HCT116 (cell line): ENCODE data around the gene ZNF814. TPM values are rescaled to one million over a fixed set of nuclear protein-coding genes. Genes with fewer than 3 reads are reported as not detected.
"Not testable (repeated sequence)": the region's sequence is repeated elsewhere in the genome, so short reads cannot be mapped to it uniquely, and the experiment has no call there.

Source experiments
- ATAC-seq: fragments of 200-7000 bp; cut with Tn5 transposase; 2 replicates; pipeline ENCODE4 v1.9.1; 2020; ENCODE audit warnings: mild to moderate bottlenecking, moderate library complexity
- BruUV-seq: library from RNA; stranded (reverse); fragments of 400-500 nt; replicated peaks from 2 replicates; lab custom pipeline; 2021; lab: Mats Ljungman, UMichigan
- CTCF ChIA-PET: fragments of 300-600 bp; sonication (Branson Sonifier 250); formaldehyde crosslinking; loops from one replicate; lab custom pipeline; 2021; ENCODE audit warnings: antibody characterized with exemption; lab: Charles Lee
- POLR2A ChIA-PET: fragments of 300-600, 350-600 bp; sonication (Branson Sonifier 250); formaldehyde crosslinking; loops from one replicate; lab custom pipeline; 2021; ENCODE audit warnings: antibody characterized with exemption; lab: Charles Lee
- RAD21 ChIA-PET, 2 experiments: fragments of 300-600 bp; sonication (Branson Sonifier 250); formaldehyde crosslinking; loops; one replicate each; lab custom pipeline; 2023; ENCODE audit warnings: low total read pairs in 2 of 2; ENCODE audit not compliant: uncharacterized antibody in 2 of 2, unreplicated experiment in 2 of 2, low non-redundant PET in 1 of 2; lab: Charles Lee
- DNase-seq: peaks from one replicate; pipeline ENCODE4 v3.0.0-alpha.2; 2010; ENCODE audit warnings: low read depth, low spot score
- H2AFZ ChIP-seq: fragments of 200-600 bp; shearing (Covaris generic), sonication (generic); 2 replicates; pipeline ENCODE4 v1.6.1; 2017; ENCODE audit warnings: low read depth, mixed run types, mixed read lengths, antibody characterized with exemption, low read length; ENCODE audit not compliant: poor library complexity, severe bottlenecking
- H3K27ac ChIP-seq: 2 replicates; pipeline ENCODE4 v1.5.1; 2012; ENCODE audit warnings: low read depth, low read length
- H3K27me3 ChIP-seq: fragments of 200-600 bp; sonication (generic); 2 replicates; pipeline ENCODE4 v1.6.1; 2016; ENCODE audit warnings: mixed run types, low read length, mixed read lengths; ENCODE audit not compliant: insufficient read depth
- H3K36me3 ChIP-seq, 2 experiments: fragments of 200-500 bp in 1 of 2; fragments of 200-600 bp in 1 of 2; sonication (Bioruptor generic) in 1 of 2; sonication (generic) in 1 of 2; 2 replicates each; pipeline versions ENCODE4 v1.5.1 to v1.6.1; 2014 to 2016; ENCODE audit warnings: low read length in 2 of 2, inconsistent platforms in 1 of 2, mixed read lengths in 1 of 2, mixed run types in 1 of 2; ENCODE audit not compliant: insufficient read depth in 2 of 2, control insufficient read depth in 1 of 2
- H3K4me1 ChIP-seq, 2 experiments: fragments of 200-600 bp in 1 of 2; sonication (generic) in 1 of 2; 2 replicates each; pipeline versions ENCODE4 v1.5.1 to v1.6.1; 2012 to 2017; ENCODE audit warnings: low read length in 2 of 2, inconsistent platforms in 1 of 2, mild to moderate bottlenecking in 1 of 2, mixed read lengths in 1 of 2, mixed run types in 1 of 2, moderate library complexity in 1 of 2; ENCODE audit not compliant: insufficient read depth in 2 of 2, control insufficient read depth in 1 of 2
- H3K4me2 ChIP-seq: fragments of 200-600 bp; sonication (generic); 2 replicates; pipeline ENCODE4 v1.6.1; 2017; ENCODE audit warnings: mixed run types, low read length, mixed read lengths
- H3K4me3 ChIP-seq, 2 experiments: fragments of 200-600 bp in 1 of 2; sonication (generic) in 1 of 2; replicated peaks in 1 of 2; 2 replicates each; pipeline ENCODE4 v1.5.1; 2011 to 2016; ENCODE audit warnings: low read length in 2 of 2, control low read depth in 1 of 2, low read depth in 1 of 2, mild to moderate bottlenecking in 1 of 2, mixed read lengths in 1 of 2, mixed run types in 1 of 2
- H3K79me2 ChIP-seq: fragments of 200-600 bp; sonication (generic); 2 replicates; pipeline ENCODE4 v1.6.1; 2017; ENCODE audit warnings: mild to moderate bottlenecking, mixed run types, low read length, moderate library complexity, mixed read lengths; ENCODE audit not compliant: insufficient read depth
- H3K9ac ChIP-seq: fragments of 200-600 bp; sonication (generic); 2 replicates; pipeline ENCODE4 v1.6.1; 2016; ENCODE audit warnings: low read length, mixed read lengths
- H3K9me2 ChIP-seq: fragments of 200-600 bp; sonication (generic), shearing (Covaris generic); 2 replicates; pipeline ENCODE4 v1.6.1; 2017; ENCODE audit warnings: mixed run types, mild to moderate bottlenecking, moderate library complexity; ENCODE audit not compliant: insufficient read depth
- H3K9me3 ChIP-seq, 2 experiments: fragments of 200-500 bp in 1 of 2; fragments of 200-600 bp in 1 of 2; sonication (Bioruptor generic) in 1 of 2; sonication (generic) in 1 of 2; 2 replicates each; pipeline ENCODE4 v1.6.1; 2014 to 2017; ENCODE audit warnings: low read length in 2 of 2, mixed read lengths in 2 of 2, inconsistent platforms in 1 of 2, low read depth in 1 of 2, mild to moderate bottlenecking in 1 of 2, mixed run types in 1 of 2, moderate library complexity in 1 of 2; ENCODE audit not compliant: control insufficient read depth in 1 of 2, insufficient read depth in 1 of 2
- H4K20me1 ChIP-seq: fragments of 200-600 bp; sonication (generic), shearing (Covaris generic); 2 replicates; pipeline ENCODE4 v1.6.1; 2017; ENCODE audit warnings: mixed run types, mild to moderate bottlenecking, moderate library complexity; ENCODE audit not compliant: insufficient read depth
- EGR1 ChIP-seq: IDR thresholded peaks from 2 replicates; pipeline ENCODE4 v1.6.1; 2012; ENCODE audit warnings: low read depth
- ELF1 ChIP-seq: IDR thresholded peaks from 2 replicates; pipeline ENCODE4 v1.6.1; 2012; ENCODE audit warnings: low read depth, borderline replicate concordance
- EZH2phosphoT487 ChIP-seq: fragments of 200-600 bp; IDR thresholded peaks from 2 replicates; pipeline ENCODE4 v1.6.1; 2018; ENCODE audit warnings: antibody characterized with exemption, borderline replicate concordance
- MAX ChIP-seq: IDR thresholded peaks from 2 replicates; pipeline ENCODE4 v1.6.1; 2012
- POLR2A ChIP-seq: IDR thresholded peaks from 2 replicates; pipeline ENCODE4 v1.7.0; 2011; ENCODE audit warnings: borderline replicate concordance; ENCODE audit not compliant: insufficient read depth, insufficient read length; ENCODE audit errors: extremely low read depth
- POLR2AphosphoS5 ChIP-seq: IDR thresholded peaks from 2 replicates; pipeline ENCODE4 v1.6.1; 2011; ENCODE audit warnings: mild to moderate bottlenecking, low read depth, low read length, moderate library complexity
- RAD21 ChIP-seq: IDR thresholded peaks from 2 replicates; pipeline ENCODE4 v1.6.1; 2012; ENCODE audit warnings: low read depth, mild to moderate bottlenecking
- SP1 ChIP-seq: IDR thresholded peaks from 2 replicates; pipeline ENCODE4 v1.6.1; 2012; ENCODE audit warnings: low read depth
- SRF ChIP-seq: IDR thresholded peaks from 2 replicates; pipeline ENCODE4 v1.6.1; 2012; ENCODE audit warnings: low read depth
- YY1 ChIP-seq: IDR thresholded peaks from 2 replicates; pipeline ENCODE4 v1.6.1; 2011; ENCODE audit warnings: low read length, low read depth, moderate library complexity, mild to moderate bottlenecking; ENCODE audit not compliant: insufficient replicate concordance; ENCODE audit errors: extremely low read depth
- ZBTB33 ChIP-seq: IDR thresholded peaks from 2 replicates; pipeline ENCODE4 v1.6.1; 2011; ENCODE audit warnings: mild to moderate bottlenecking, low read length, moderate library complexity; ENCODE audit not compliant: insufficient replicate concordance; ENCODE audit errors: extremely low read depth
- ZNF274 ChIP-seq: fragments of 200-500 bp; sonication (Bioruptor generic); IDR thresholded peaks from 2 replicates; pipeline ENCODE4 v1.6.1; 2014; ENCODE audit warnings: mild to moderate bottlenecking, low read depth, low read length, inconsistent platforms
- intact Hi-C: fragments of 100-400 bp; cut with micrococcal nuclease; formaldehyde crosslinking; loops from 2 replicates; pipeline ENCODE4 v1.10.0; 2022
- total RNA-seq: library from RNA; stranded (reverse); gene quantifications from one replicate; pipeline ENCODE4 v1.2.1, GENCODE V29; 2021; ENCODE audit not compliant: unreplicated experiment

ZNF814 gene
- total RNA-seq, 1 experiment from 2014 or later, result 2.5 TPM

GRCh38 chr19:57850553-57851017 is 38.3 kb downstream of the ZNF814 start (continued):
- TF ChIP-seq ZBTB33, result no peak
- no peak for TF ChIP-seq ZNF274
- TF ChIP-seq EGR1, result no peak
- TF ChIP-seq YY1, result no peak
- no peak for TF ChIP-seq SRF
- no peak for TF ChIP-seq POLR2A
- no peak for TF ChIP-seq EZH2phosphoT487
- TF ChIP-seq RAD21, result no peak
- TF ChIP-seq, all 23 proteins: peak for 0

- TSS peak; percentile 78 for BruUV-seq
- RAD21 ChIA-PET, result not testable (repeated sequence)
These were observed 39.0 kb downstream of the ZNF814 start, which contains the start of gene ZNF587 for GRCh38 chr19:57849666-57850473. TSS of gene ZNF587 (plus strand) at chr19:57849859. CDS start at chr19:57850039, 180 bp downstream.

GRCh38 chr19:57849162-57849665 is 39.6 kb downstream of the ZNF814 start:
- H4K20me1 ChIP-seq, H3K9me3 ChIP-seq, intact Hi-C loops, H3K9me2 ChIP-seq, H3K36me3 ChIP-seq, BruUV-seq, H3K4me1 ChIP-seq, RAD21 ChIA-PET, CTCF ChIA-PET, H3K27me3 ChIP-seq, H3K27ac ChIP-seq, POLR2A ChIA-PET, DNase-seq, H2AFZ ChIP-seq: not testable (repeated sequence)
- peak overlapping the region; percentile 88; the same call in 1 of the 2 replicates for H3K9ac ChIP-seq
- peaks cover 79% of the 10 kb centered on the region for H3K79me2 ChIP-seq
- ATAC-seq, result peak; percentile 68
- H3K4me3 ChIP-seq, result peak overlapping the region; percentile 81 to 85; a peak in 3 of 4 replicates
- H3K4me2 ChIP-seq, result peak overlapping the region; percentile 83

More at GRCh38 chr19:57849666-57850473, 39.0 kb downstream of the ZNF814 start, which contains the start of gene ZNF587:
- Histone ChIP-seq H3K4me2 (peak within 1 kb of the TSS; percentile 83), H3K4me3 (peak within 1 kb of the TSS; percentile 81 to 85), H3K9ac (peak within 1 kb of the TSS; percentile 88), H3K27ac (peak within 1 kb of the TSS; percentile 39; the same call in 1 of the 2 replicates), H3K79me2 (peaks cover 77% of the 10 kb centered on the region)
- POLR2A ChIA-PET, H3K4me1 ChIP-seq, intact Hi-C loops, H3K9me2 ChIP-seq, H2AFZ ChIP-seq, H3K27me3 ChIP-seq, H4K20me1 ChIP-seq, H3K36me3 ChIP-seq, H3K9me3 ChIP-seq, CTCF ChIA-PET: not testable (repeated sequence)
- TF ChIP-seq POLR2AphosphoS5 (peak; percentile 61; the same call in 1 of the 2 replicates), MAX (peak; percentile 48; the same call in 1 of the 2 replicates), ELF1 (peak; percentile 72), SP1 (peak; percentile 75)
- DNase-seq, result peak; percentile 64
- ATAC-seq, result peak; percentile 99
